Mesendoderm (in vitro differentiated cells): ENCODE results near the gene CCDC7.
"Not testable (repeated sequence)": the region's sequence is repeated elsewhere in the genome, so short reads cannot be mapped to it uniquely, and the experiment has no call there.

Experiments used
- DNase-seq: peaks from one replicate; pipeline ENCODE4 v3.0.0; 2013
- H2AK5ac ChIP-seq: 2 replicates; pipeline ENCODE4 v1.6.1; 2013; ENCODE audit warnings: low read length, inconsistent platforms
- H2BK120ac ChIP-seq: 2 replicates; pipeline ENCODE4 v1.6.1; 2013; ENCODE audit warnings: low read depth, mild to moderate bottlenecking, low read length, moderate library complexity, mixed read lengths
- H2BK15ac ChIP-seq: replicated peaks from 2 replicates; pipeline ENCODE4 v1.6.1; 2013; ENCODE audit warnings: low read depth, mild to moderate bottlenecking, moderate library complexity
- H2BK5ac ChIP-seq: 2 replicates; pipeline ENCODE4 v1.6.1; 2013; ENCODE audit warnings: low read length, inconsistent platforms
- H3K18ac ChIP-seq: 2 replicates; pipeline ENCODE4 v1.6.1; 2013; ENCODE audit warnings: mild to moderate bottlenecking, low read length, mixed read lengths
- H3K23ac ChIP-seq: one replicate; pipeline ENCODE4 v1.6.1; 2013; ENCODE audit warnings: low read length
- H3K27ac ChIP-seq: 2 replicates; pipeline ENCODE4 v1.5.1; 2013; ENCODE audit warnings: low read depth, mild to moderate bottlenecking, inconsistent platforms, low read length, moderate library complexity
- H3K27me3 ChIP-seq: 2 replicates; pipeline ENCODE4 v1.6.1; 2013; ENCODE audit warnings: low read length, control low read depth, mild to moderate bottlenecking, inconsistent platforms; ENCODE audit not compliant: insufficient read depth, poor library complexity
- H3K36me3 ChIP-seq: 2 replicates; pipeline ENCODE4 v1.6.1; 2013; ENCODE audit warnings: low read length, inconsistent platforms; ENCODE audit not compliant: control insufficient read depth, insufficient read depth
- H3K4ac ChIP-seq: one replicate; pipeline ENCODE4 v1.6.1; 2013; ENCODE audit warnings: low read depth, mild to moderate bottlenecking, low read length, moderate library complexity
- H3K4me1 ChIP-seq: 2 replicates; pipeline ENCODE4 v1.6.1; 2013; ENCODE audit warnings: low read depth, low read length, inconsistent platforms; ENCODE audit not compliant: control insufficient read depth
- H3K4me2 ChIP-seq: 2 replicates; pipeline ENCODE4 v1.6.1; 2013; ENCODE audit warnings: low read length
- H3K4me3 ChIP-seq: 2 replicates; pipeline ENCODE4 v1.5.1; 2013; ENCODE audit warnings: mild to moderate bottlenecking, low read length
- H3K56ac ChIP-seq: one replicate; pipeline ENCODE4 v1.6.1; 2013; ENCODE audit warnings: low read length
- H3K79me1 ChIP-seq: 2 replicates; pipeline ENCODE4 v1.6.1; 2013; ENCODE audit warnings: low read length, inconsistent platforms
- H3K79me2 ChIP-seq: 2 replicates; pipeline ENCODE4 v1.6.1; 2013; ENCODE audit warnings: mild to moderate bottlenecking, low read length; ENCODE audit not compliant: control insufficient read depth, insufficient read depth
- H3K9ac ChIP-seq: 2 replicates; pipeline ENCODE4 v1.6.1; 2013; ENCODE audit warnings: low read length, inconsistent platforms
- H4K5ac ChIP-seq: one replicate; pipeline ENCODE4 v1.6.1; 2013; ENCODE audit warnings: low read length
- H4K8ac ChIP-seq: one replicate; pipeline ENCODE4 v1.6.1; 2013; ENCODE audit warnings: low read depth, mild to moderate bottlenecking, control low read depth, low read length, moderate library complexity
- WGBS: extraction: QIAGEN DNeasy Blood & Tissue Kit; methylation state at CpG from one replicate; pipeline ENCODE4 v1.1.7; 2013; ENCODE audit warnings: low lambda C conversion rate, missing lambda C conversion rate; ENCODE audit not compliant: insufficient coverage; ENCODE audit errors: extremely low coverage; 5-methylcytosine and 5-hydroxymethylcytosine counted together

CCDC7 gene

GRCh38 chr10:32540691-32541470 is 94.9 kb downstream of the CCDC7 start:
- H3K27ac ChIP-seq, result no peak overlapping the region
- no peak overlapping the region for H3K4me2 ChIP-seq
- DNase-seq, result no peak
- no CpG with 5 or more reads among the region's 6 CpGs for WGBS
- H3K4me3 ChIP-seq, result no peak overlapping the region
- H3K36me3 ChIP-seq, result no peaks in the 10 kb centered on the region
- H3K27me3 ChIP-seq, result no peaks in the 10 kb centered on the region
- no peak overlapping the region for H4K8ac ChIP-seq
- H2BK120ac ChIP-seq, result no peak overlapping the region
- H3K79me1 ChIP-seq, result no peaks in the 10 kb centered on the region
- no peaks in the 10 kb centered on the region for H3K4me1 ChIP-seq
- H3K9ac ChIP-seq, result no peak overlapping the region
- H3K4ac ChIP-seq, result no peak overlapping the region
- no peak overlapping the region for H3K18ac ChIP-seq
- H2AK5ac ChIP-seq, result no peak overlapping the region
- H3K23ac ChIP-seq, result no peak overlapping the region
- H2BK15ac ChIP-seq, result no peak overlapping the region
- no peak overlapping the region for H4K5ac ChIP-seq
- no peaks in the 10 kb centered on the region for H3K79me2 ChIP-seq
- no peak overlapping the region for H2BK5ac ChIP-seq
- no peak overlapping the region for H3K56ac ChIP-seq

GRCh38 chr10:32548208-32548607 is 102.3 kb downstream of the CCDC7 start:
- Histone ChIP-seq H3K9ac (no peak overlapping the region), H3K18ac (no peak overlapping the region), H3K23ac (no peak overlapping the region), H2BK5ac (no peak overlapping the region), H2BK120ac (no peak overlapping the region), H3K79me2 (no peaks in the 10 kb centered on the region), H2AK5ac (no peak overlapping the region), H3K27ac (no peak overlapping the region), H4K8ac (no peak overlapping the region), H3K79me1 (no peaks in the 10 kb centered on the region), H3K4me3 (no peak overlapping the region), H4K5ac (no peak overlapping the region), H3K4me2 (no peak overlapping the region), H3K56ac (no peak overlapping the region), H3K4ac (no peak overlapping the region), H3K27me3 (no peaks in the 10 kb centered on the region), H2BK15ac (no peak overlapping the region), H3K4me1 (no peaks in the 10 kb centered on the region), H3K36me3 (no peaks in the 10 kb centered on the region)
- no CpG with 5 or more reads among the region's 7 CpGs for WGBS
- no peak for DNase-seq

GRCh38 chr10:32556783-32557395 is 110.9 kb downstream of the CCDC7 start:
- no peak overlapping the region for H2BK15ac ChIP-seq
- no peak overlapping the region for H3K27ac ChIP-seq
- H3K4me3 ChIP-seq, result no peak overlapping the region
- H3K56ac ChIP-seq, result no peak overlapping the region
- H3K4me1 ChIP-seq, result no peaks in the 10 kb centered on the region
- no peaks in the 10 kb centered on the region for H3K79me1 ChIP-seq
- no peak overlapping the region for H4K5ac ChIP-seq
- H3K4me2 ChIP-seq, result no peak overlapping the region
- DNase-seq, result no peak
- no CpG with 5 or more reads among the region's 3 CpGs for WGBS
- H3K79me2 ChIP-seq, result no peaks in the 10 kb centered on the region
- H2AK5ac ChIP-seq, result no peak overlapping the region
- no peak overlapping the region for H3K18ac ChIP-seq
- H3K23ac ChIP-seq, result no peak overlapping the region
- no peak overlapping the region for H3K9ac ChIP-seq
- H2BK120ac ChIP-seq, result no peak overlapping the region
- no peaks in the 10 kb centered on the region for H3K27me3 ChIP-seq
- no peaks in the 10 kb centered on the region for H3K36me3 ChIP-seq
- no peak overlapping the region for H3K4ac ChIP-seq
- no peak overlapping the region for H2BK5ac ChIP-seq
- H4K8ac ChIP-seq, result no peak overlapping the region

GRCh38 chr10:32562695-32563094 is 116.8 kb downstream of the CCDC7 start:
- not testable (repeated sequence) for H3K79me2 ChIP-seq, H4K8ac ChIP-seq, H3K36me3 ChIP-seq, H3K27me3 ChIP-seq, H2AK5ac ChIP-seq, H3K18ac ChIP-seq, H4K5ac ChIP-seq, H3K9ac ChIP-seq, H3K79me1 ChIP-seq, DNase-seq, H3K4ac ChIP-seq, H2BK15ac ChIP-seq, H3K27ac ChIP-seq, H3K4me2 ChIP-seq, H3K56ac ChIP-seq, H3K23ac ChIP-seq, H2BK120ac ChIP-seq, H2BK5ac ChIP-seq, H3K4me3 ChIP-seq, H3K4me1 ChIP-seq

GRCh38 chr10:32577448-32577847 is 131.5 kb downstream of the CCDC7 start:
- no peak overlapping the region for H3K4me2 ChIP-seq
- H4K8ac ChIP-seq, result no peak overlapping the region
- H3K79me1 ChIP-seq, result no peaks in the 10 kb centered on the region
- H3K4me1 ChIP-seq, result no peaks in the 10 kb centered on the region
- no peak overlapping the region for H2AK5ac ChIP-seq
- DNase-seq, result peak; percentile 33
- H3K9ac ChIP-seq, result no peak overlapping the region
- H3K18ac ChIP-seq, result no peak overlapping the region
- no peak overlapping the region for H3K56ac ChIP-seq
- H2BK15ac ChIP-seq, result no peak overlapping the region
- no peak overlapping the region for H3K23ac ChIP-seq
- no peaks in the 10 kb centered on the region for H3K27me3 ChIP-seq
- H3K4me3 ChIP-seq, result no peak overlapping the region
- H2BK120ac ChIP-seq, result no peak overlapping the region
- H2BK5ac ChIP-seq, result no peak overlapping the region
- no peak overlapping the region for H4K5ac ChIP-seq
- H3K27ac ChIP-seq, result no peak overlapping the region
- H3K79me2 ChIP-seq, result no peaks in the 10 kb centered on the region
- no peak overlapping the region for H3K4ac ChIP-seq
- no peaks in the 10 kb centered on the region for H3K36me3 ChIP-seq

- Histone ChIP-seq H2BK5ac (no peak overlapping the region), H3K56ac (no peak overlapping the region), H3K79me1 (no peaks in the 10 kb centered on the region), H3K4me3 (no peak overlapping the region), H3K4me1 (no peaks in the 10 kb centered on the region), H3K79me2 (no peaks in the 10 kb centered on the region), H3K27me3 (no peaks in the 10 kb centered on the region), H4K8ac (no peak overlapping the region), H3K23ac (no peak overlapping the region), H2BK15ac (no peak overlapping the region), H3K4ac (no peak overlapping the region), H2AK5ac (no peak overlapping the region), H3K18ac (no peak overlapping the region), H3K4me2 (no peak overlapping the region), H4K5ac (no peak overlapping the region), H3K9ac (no peak overlapping the region), H3K27ac (no peak overlapping the region), H2BK120ac (no peak overlapping the region), H3K36me3 (no peaks in the 10 kb centered on the region)
- no CpG with 5 or more reads among the region's 2 CpGs for WGBS
- DNase-seq, result peak; percentile 3
Observed at GRCh38 chr10:32582946-32583345, 137.0 kb downstream of the CCDC7 start.
